Smooth muscle cell (in vitro differentiated cells): ENCODE results near the gene BANF1. TPM values are rescaled to one million over a fixed set of nuclear protein-coding genes. Genes with fewer than 3 reads are reported as not detected.

Source experiments
- DNase-seq: peaks from one replicate; lab custom pipeline; 2025; ENCODE audit not compliant: unreplicated experiment; lab: John Stamatoyannopoulos, UW
- H2AFZ ChIP-seq: fragments of 200-600 bp; sonication (generic); 2 replicates; pipeline ENCODE4 v1.6.0; 2016; ENCODE audit warnings: antibody characterized with exemption, low read depth, mild to moderate bottlenecking
- H3F3A ChIP-seq: fragments of 200-600 bp; sonication (generic); 2 replicates; pipeline ENCODE4 v1.6.0; 2017; ENCODE audit warnings: antibody characterized with exemption, low read depth
- H3K27ac ChIP-seq: fragments of 200-600 bp; sonication (generic); 2 replicates; pipeline ENCODE4 v1.5.1; 2016; ENCODE audit warnings: low read depth, mild to moderate bottlenecking
- H3K27me3 ChIP-seq: fragments of 200-600 bp; sonication (generic); 2 replicates; pipeline ENCODE4 v1.6.1; 2016; ENCODE audit warnings: low read depth, mild to moderate bottlenecking
- H3K36me3 ChIP-seq: fragments of 200-600 bp; sonication (generic); 2 replicates; pipeline ENCODE4 v1.5.1; 2016; ENCODE audit warnings: low read depth
- H3K4me1 ChIP-seq: fragments of 200-600 bp; sonication (generic); 2 replicates; pipeline ENCODE4 v1.5.1; 2016; ENCODE audit warnings: low read depth
- H3K4me2 ChIP-seq: fragments of 200-600 bp; sonication (generic); 2 replicates; pipeline ENCODE4 v1.6.0; 2016; ENCODE audit warnings: mild to moderate bottlenecking
- H3K4me3 ChIP-seq: fragments of 200-600 bp; sonication (generic); 2 replicates; pipeline ENCODE4 v1.5.1; 2016; ENCODE audit warnings: mild to moderate bottlenecking
- H3K79me2 ChIP-seq: fragments of 200-600 bp; sonication (generic); 2 replicates; pipeline ENCODE4 v1.6.0; 2016; ENCODE audit warnings: low read depth, mild to moderate bottlenecking
- H3K9ac ChIP-seq: fragments of 200-600 bp; sonication (generic); 2 replicates; pipeline ENCODE4 v1.6.0; 2016; ENCODE audit warnings: low read depth
- H3K9me3 ChIP-seq: fragments of 200-600 bp; sonication (generic); replicated peaks from 2 replicates; pipeline ENCODE4 v1.5.1; 2016; ENCODE audit warnings: low read depth
- H4K20me1 ChIP-seq: fragments of 200-600 bp; sonication (generic); 2 replicates; pipeline ENCODE4 v1.6.0; 2016; ENCODE audit warnings: low read depth
- CTCF ChIP-seq: fragments of 200-600 bp; sonication (generic); IDR thresholded peaks from 2 replicates; pipeline ENCODE4 v1.5.1; 2017; ENCODE audit warnings: borderline replicate concordance, mild to moderate bottlenecking, antibody characterized with exemption; ENCODE audit not compliant: insufficient read depth, poor library complexity, severe bottlenecking
- WGBS: methylation state at CpG from one replicate; pipeline ENCODE4 v1.1.7; 2016; ENCODE audit warnings: low lambda C conversion rate; 5-methylcytosine and 5-hydroxymethylcytosine counted together
- polyA plus RNA-seq: library from polyadenylated mRNA; unstranded; fragments of >200 nt; fragmentation: Nextera tagmentation; extraction: Ambion mirVana; gene quantifications from 2 replicates; pipeline ENCODE4 v1.2.1, GENCODE V29; 2016
- total RNA-seq: library from RNA; depleted of rRNA; stranded (reverse); fragments of >200 nt; gene quantifications from 2 replicates; pipeline ENCODE4 v1.2.3, GENCODE V29; 2014

BANF1 gene
- total and polyA plus RNA-seq, 2 experiments from 2014 or later = 61.7 to 269 TPM

- Histone ChIP-seq H3K9me3 (no peaks in the 10 kb centered on the region), H3K27ac (no peak overlapping the region), H3K79me2 (no peaks in the 10 kb centered on the region), H3F3A (peaks cover 11% of the 10 kb centered on the region), H3K4me2 (no peak overlapping the region), H3K4me1 (peaks cover 10% of the 10 kb centered on the region), H3K4me3 (no peak overlapping the region), H3K27me3 (peaks cover 3% of the 10 kb centered on the region), H4K20me1 (no peaks in the 10 kb centered on the region), H2AFZ (no peak overlapping the region), H3K9ac (no peak overlapping the region), H3K36me3 (no peaks in the 10 kb centered on the region)
- TF ChIP-seq CTCF = no peak
- DNase-seq = no peak
- 97% methylated on average over 3 of the region's 3 CpGs for WGBS
These were observed 44.6 kb downstream of the BANF1 start for GRCh38 chr11:66046901-66047300.

GRCh38 chr11:66047541-66048365, 45.5 kb downstream of the BANF1 start:
- H2AFZ ChIP-seq = no peak overlapping the region
- TF ChIP-seq CTCF = no peak
- WGBS = 92% methylated on average over 11 of the region's 11 CpGs

GRCh38 chr11:66048547-66049323, 46.4 kb downstream of the BANF1 start, which contains the start of gene GAL3ST3:
Gene GAL3ST3 (minus strand): TSS chr11:66049161. CDS start chr11:66045415, 3,746 bp downstream.
- Histone ChIP-seq H3K9ac (no peak within 1 kb of the TSS), H3K4me2 (peak within 1 kb of the TSS; percentile 83), H2AFZ (no peak within 1 kb of the TSS), H3K4me1 (peaks cover 19% of the 10 kb centered on the region), H3K27ac (no peak within 1 kb of the TSS), H4K20me1 (no peaks in the 10 kb centered on the region), H3K27me3 (peaks cover 3% of the 10 kb centered on the region), H3K79me2 (peaks cover 16% of the 10 kb centered on the region), H3F3A (peaks cover 11% of the 10 kb centered on the region), H3K9me3 (no peaks in the 10 kb centered on the region), H3K4me3 (peak within 1 kb of the TSS; percentile 34), H3K36me3 (no peaks in the 10 kb centered on the region)
- TF ChIP-seq CTCF = no peak
- WGBS = 7% methylated on average over 21 of the region's 39 CpGs
- DNase-seq = no peak

More at GRCh38 chr11:66047541-66048365, 45.5 kb downstream of the BANF1 start:
- H3K36me3 ChIP-seq = no peaks in the 10 kb centered on the region
- peaks cover 6% of the 10 kb centered on the region for H3K79me2 ChIP-seq
- H3K27ac ChIP-seq = no peak overlapping the region
- H4K20me1 ChIP-seq = no peaks in the 10 kb centered on the region
- peaks cover 10% of the 10 kb centered on the region for H3K4me1 ChIP-seq
- DNase-seq = no peak
- H3K9ac ChIP-seq = no peak overlapping the region
- no peak overlapping the region for H3K4me3 ChIP-seq
- peaks cover 3% of the 10 kb centered on the region for H3K27me3 ChIP-seq
- H3K9me3 ChIP-seq = no peaks in the 10 kb centered on the region
- peaks cover 11% of the 10 kb centered on the region for H3F3A ChIP-seq
- no peak overlapping the region for H3K4me2 ChIP-seq
